GM23338 (cell line): ENCODE data around the gene TGFBR3.

Experiments
- CTCF ChIP-seq, 2 experiments: fragments of 200-600 bp in 1 of 2; sonication (generic) in 1 of 2; conservative IDR thresholded peaks; 2 replicates each; pipeline versions ENCODE4 v1.5.1 to v1.6.1; 2016 to 2017; ENCODE audit warnings: antibody characterized with exemption in 2 of 2, low read depth in 2 of 2, mild to moderate bottlenecking in 2 of 2, moderate library complexity in 1 of 2
- JUNB ChIP-seq: IDR thresholded peaks from one replicate; pipeline ENCODE4 v1.6.1; 2016; ENCODE audit warnings: antibody characterized with exemption; ENCODE audit not compliant: unreplicated experiment
- REST ChIP-seq: IDR thresholded peaks from one replicate; pipeline ENCODE4 v1.6.1; 2018; ENCODE audit warnings: antibody characterized with exemption; ENCODE audit not compliant: unreplicated experiment

GRCh38 chr1:91885213-91885715, 687 bp downstream of the TGFBR3 start:
- TF ChIP-seq CTCF (conservative IDR thresholded peaks at IDR 0.05; ENCODE audit: low read depth in 2 of 2), result no peak
- no peak for TF ChIP-seq REST
- TF ChIP-seq JUNB, result no peak
